HG02678 (cell line): Measurements from ENCODE around the gene SHISAL1.
"Not testable (repeated sequence)": the region's sequence is repeated elsewhere in the genome, so short reads cannot be mapped to it uniquely, and the experiment has no call there.

Experiments
- ATAC-seq: cut with Tn5 transposase; IDR thresholded peaks from one replicate; pipeline ENCODE4 v1.9.1; 2021; ENCODE audit warnings: mild to moderate bottlenecking, moderate library complexity; ENCODE audit not compliant: unreplicated experiment

SHISAL1 gene

GRCh38 chr22:44244265-44244822 lies 68.4 kb downstream of the SHISAL1 start:
- no peak for ATAC-seq

- no peak for ATAC-seq
Measured at GRCh38 chr22:44243761-44244160, 69.0 kb downstream of the SHISAL1 start.

GRCh38 chr22:44242946-44243724 lies 69.6 kb downstream of the SHISAL1 start:
- ATAC-seq = no peak

GRCh38 chr22:44241121-44241520 lies 71.6 kb downstream of the SHISAL1 start:
- ATAC-seq = not testable (repeated sequence)

GRCh38 chr22:44237290-44237689 lies 75.5 kb downstream of the SHISAL1 start:
- no peak for ATAC-seq

GRCh38 chr22:44234372-44234771 lies 78.4 kb downstream of the SHISAL1 start:
- ATAC-seq = not testable (repeated sequence)

- ATAC-seq = no peak
Measured at GRCh38 chr22:44231233-44231632, 81.5 kb downstream of the SHISAL1 start.

GRCh38 chr22:44229809-44230208 lies 82.9 kb downstream of the SHISAL1 start:
- ATAC-seq = no peak

- ATAC-seq = no peak
Measured at GRCh38 chr22:44229331-44229730, 83.4 kb downstream of the SHISAL1 start.

GRCh38 chr22:44225812-44226211 lies 86.9 kb downstream of the SHISAL1 start:
- ATAC-seq = no peak

- no peak for ATAC-seq
Measured at GRCh38 chr22:44225091-44225689, 87.6 kb downstream of the SHISAL1 start.

- ATAC-seq = no peak
Measured at GRCh38 chr22:44224166-44224565, 88.6 kb downstream of the SHISAL1 start.

GRCh38 chr22:44221710-44222475 lies 90.9 kb downstream of the SHISAL1 start:
- no peak for ATAC-seq

- ATAC-seq = no peak
Measured at GRCh38 chr22:44220727-44221680, 91.7 kb downstream of the SHISAL1 start.

GRCh38 chr22:44219101-44219870 lies 93.5 kb downstream of the SHISAL1 start:
- ATAC-seq = no peak

- ATAC-seq = no peak
Measured at GRCh38 chr22:44218071-44218470, 94.7 kb downstream of the SHISAL1 start.

- no peak for ATAC-seq
Measured at GRCh38 chr22:44217346-44217745, 95.4 kb downstream of the SHISAL1 start.

- ATAC-seq = no peak
Measured at GRCh38 chr22:44215287-44215686, 97.5 kb downstream of the SHISAL1 start.

GRCh38 chr22:44214764-44215163 lies 98.0 kb downstream of the SHISAL1 start:
- no peak for ATAC-seq

GRCh38 chr22:44214187-44214586 lies 98.6 kb downstream of the SHISAL1 start:
- ATAC-seq = no peak
